B cell (primary cell): ENCODE results near the gene FMNL2. TPM values are rescaled to one million over a fixed set of nuclear protein-coding genes. Genes with fewer than 3 reads are reported as not detected.
A peak's percentile ranks its signal among the peaks of the same experiment; 100 is the strongest.

Experiments used
- ATAC-seq: fragments of 200-7000 bp; cut with Tn5 transposase; one replicate; pipeline ENCODE4 v1.10.0; 2021; ENCODE audit warnings: low read depth, mild to moderate bottlenecking, moderate number of reproducible peaks, moderate library complexity
- CTCF ChIA-PET: fragments of 350-600 bp; sonication (Branson Sonifier 250); formaldehyde crosslinking; loops from one replicate; lab custom pipeline; 2021; ENCODE audit warnings: antibody characterized with exemption, inconsistent platforms; lab: Charles Lee
- POLR2A ChIA-PET: fragments of 350-600 bp; sonication (Branson Sonifier 250); formaldehyde crosslinking; loops from one replicate; lab custom pipeline; 2021; ENCODE audit warnings: antibody characterized with exemption; lab: Charles Lee
- DNase-seq: peaks from one replicate; pipeline ENCODE4 v3.0.0; 2013
- H2AFZ ChIP-seq: 2 replicates; pipeline ENCODE4 v1.6.1; 2012; ENCODE audit warnings: mild to moderate bottlenecking, low read depth, low read length; ENCODE audit not compliant: insufficient read depth, poor library complexity, severe bottlenecking
- H3K27ac ChIP-seq, 2 donors: 1 replicate in 1 of 2; 2 replicates in 1 of 2; pipeline ENCODE4 v1.5.1; 2012 to 2013; ENCODE audit warnings: low read length in 2 of 2, mild to moderate bottlenecking in 2 of 2, moderate library complexity in 1 of 2
- H3K27me3 ChIP-seq, 4 experiments: fragments of 200-600 bp in 1 of 4; sonication (generic) in 1 of 4; replicated peaks in 1 of 4; 1 replicate in 2 of 4; 2 replicates in 2 of 4; pipeline versions ENCODE4 v1.6.1 to v1.7.0; 2013 to 2016; ENCODE audit warnings: low read length in 3 of 4, mild to moderate bottlenecking in 2 of 4, mixed read lengths in 1 of 4, moderate library complexity in 1 of 4; ENCODE audit not compliant: insufficient read depth in 4 of 4, control insufficient read depth in 3 of 4; ENCODE audit errors: control extremely low read depth in 1 of 4
- H3K36me3 ChIP-seq, 2 experiments: replicated peaks in 1 of 2; 1 replicate in 1 of 2; 2 replicates in 1 of 2; pipeline versions ENCODE4 v1.6.1 to v1.7.1; 2013; ENCODE audit warnings: low read length in 1 of 2; ENCODE audit not compliant: insufficient read depth in 2 of 2, control insufficient read depth in 1 of 2; ENCODE audit errors: control extremely low read depth in 1 of 2, extremely low read depth in 1 of 2
- H3K4me1 ChIP-seq, 2 donors: fragments of 200-600 bp in 1 of 2; sonication (generic) in 1 of 2; 1 replicate in 1 of 2; 2 replicates in 1 of 2; pipeline versions ENCODE4 v1.5.1 to v1.6.1; 2013 to 2017; ENCODE audit warnings: low read length in 2 of 2; ENCODE audit not compliant: control insufficient read depth in 2 of 2, insufficient read depth in 2 of 2
- H3K4me2 ChIP-seq: replicated peaks from 2 replicates; pipeline ENCODE3; 2012; ENCODE audit warnings: mild to moderate bottlenecking, low read depth, low read length; ENCODE audit not compliant: poor library complexity, severe bottlenecking
- H3K4me3 ChIP-seq, 5 experiments: fragments of 200-600 bp in 1 of 5; sonication (generic) in 1 of 5; 1 replicate in 3 of 5; 2 replicates in 2 of 5; pipeline versions ENCODE4 v1.5.1 to v1.7.0; 2011 to 2016; ENCODE audit warnings: low read length in 4 of 5, mild to moderate bottlenecking in 4 of 5, low read depth in 2 of 5, control low read depth in 1 of 5, moderate library complexity in 1 of 5; ENCODE audit not compliant: insufficient read depth in 1 of 5; ENCODE audit errors: control extremely low read depth in 1 of 5, extremely low read depth in 1 of 5
- H3K79me2 ChIP-seq: fragments of 200-600 bp; sonication (generic); one replicate; pipeline ENCODE4 v1.6.0; 2016; ENCODE audit warnings: low read length; ENCODE audit not compliant: control insufficient read depth, insufficient read depth
- H3K9ac ChIP-seq: fragments of 200-600 bp; sonication (generic); 2 replicates; pipeline ENCODE4 v1.6.1; 2017; ENCODE audit warnings: mild to moderate bottlenecking, low read length, moderate library complexity
- H3K9me3 ChIP-seq, 3 donors: one replicate each; pipeline versions ENCODE4 v1.6.1 to v1.7.1; 2013; ENCODE audit warnings: low read length in 2 of 3; ENCODE audit not compliant: control insufficient read depth in 2 of 3, insufficient read depth in 1 of 3; ENCODE audit errors: control extremely low read depth in 1 of 3
- H4K20me1 ChIP-seq: 2 replicates; pipeline ENCODE4 v1.6.0; 2012; ENCODE audit warnings: mild to moderate bottlenecking, low read length; ENCODE audit not compliant: insufficient read depth, control insufficient read depth, poor library complexity, severe bottlenecking
- H3K27ac Mint-ChIP-seq: one replicate; pipeline ENCODE4 v1.8.0; 2021; ENCODE audit warnings: mixed read lengths
- H3K27me3 Mint-ChIP-seq: one replicate; pipeline ENCODE4 v1.8.0; 2021; ENCODE audit warnings: mixed read lengths
- H3K4me1 Mint-ChIP-seq: one replicate; pipeline ENCODE4 v1.8.0; 2021; ENCODE audit warnings: mixed read lengths
- H3K4me3 Mint-ChIP-seq: one replicate; pipeline ENCODE4 v1.8.0; 2021; ENCODE audit warnings: mixed read lengths
- H3K9me3 Mint-ChIP-seq: one replicate; pipeline ENCODE4 v1.8.0; 2022; ENCODE audit warnings: mixed read lengths; ENCODE audit not compliant: insufficient read depth
- CTCF ChIP-seq: fragments of 200-600 bp; IDR thresholded peaks from one replicate; pipeline ENCODE4 v1.8.0; 2022; ENCODE audit warnings: antibody characterized with exemption, mild to moderate bottlenecking
- EZH2 ChIP-seq: IDR thresholded peaks from 2 replicates; pipeline ENCODE4 v1.6.1; 2012; ENCODE audit warnings: borderline replicate concordance, low read depth, mild to moderate bottlenecking, moderate library complexity, low read length; ENCODE audit not compliant: insufficient read depth, poor library complexity, severe bottlenecking
- WGBS: methylation state at CpG from one replicate; pipeline ENCODE4 v1.1.5; 2013; ENCODE audit warnings: missing lambda C conversion rate; ENCODE audit not compliant: insufficient coverage; 5-methylcytosine and 5-hydroxymethylcytosine counted together
- intact Hi-C: fragments of 100-400 bp; cut with micrococcal nuclease; formaldehyde crosslinking; loops from one replicate; pipeline ENCODE4 v1.10.0; 2022
- polyA plus RNA-seq: library from polyadenylated mRNA; depleted of rRNA; stranded (reverse); fragments of >200 nt; gene quantifications from 2 replicates; pipeline ENCODE4 v1.2.3, GENCODE V29; 2012
- total RNA-seq, 2 donors: library from RNA; stranded (reverse); fragments of 120-200 nt in 1 of 2; gene quantifications; 1 replicate in 1 of 2; 2 replicates in 1 of 2; pipeline versions ENCODE4 v1.2.3 to v1.2.4, GENCODE V29; 2013 to 2022

FMNL2 gene
- total and polyA plus RNA-seq, 2 donors (not counting 1 experiment from before 2014, with no cell fraction given), result 0.73 to 8.8 TPM

- TF ChIP-seq EZH2 (no peak), CTCF (no peak)
- Histone ChIP-seq H4K20me1 (no peaks in the 10 kb centered on the region), H2AFZ (peak overlapping the region; percentile 16), H3K36me3 (no peaks in the 10 kb centered on the region), H3K27me3 (no peaks in the 10 kb centered on the region), H3K9ac (no peak overlapping the region), H3K9me3 (no peaks in the 10 kb centered on the region), H3K4me1 (peaks cover 9% of the 10 kb centered on the region in 2 donors), H3K27ac (no peak overlapping the region), H3K79me2 (no peaks in the 10 kb centered on the region), H3K4me3 (no peak overlapping the region), H3K4me2 (peak overlapping the region; percentile 16)
- H3K27ac Mint-ChIP-seq, result peak overlapping the region; percentile 62
- no peaks in the 10 kb centered on the region for H3K9me3 Mint-ChIP-seq
- no peaks in the 10 kb centered on the region for H3K27me3 Mint-ChIP-seq
- intact Hi-C loops, result loop anchor here (2.0 kb wide), 1 partner anchor 18 kb away; no protein-coding TSS in a partner anchor
- no CpG with 5 or more reads among the region's 3 CpGs for whole genome bisulfite sequencing
- ChIA-PET POLR2A (no interaction called here), CTCF (interaction anchor here (0.9 to 1.3 kb wide), 2 partner anchors 41 to 54 kb away, joined by 3 to 15 read pairs; no protein-coding TSS in a partner anchor)
- no peak overlapping the region for H3K4me3 Mint-ChIP-seq
- ATAC-seq, result no peak
- H3K4me1 Mint-ChIP-seq, result peaks cover 15% of the 10 kb centered on the region
- DNase-seq, result no peak
Observed at GRCh38 chr2:152594792-152595191, 259.8 kb downstream of the FMNL2 start.

DNA sequence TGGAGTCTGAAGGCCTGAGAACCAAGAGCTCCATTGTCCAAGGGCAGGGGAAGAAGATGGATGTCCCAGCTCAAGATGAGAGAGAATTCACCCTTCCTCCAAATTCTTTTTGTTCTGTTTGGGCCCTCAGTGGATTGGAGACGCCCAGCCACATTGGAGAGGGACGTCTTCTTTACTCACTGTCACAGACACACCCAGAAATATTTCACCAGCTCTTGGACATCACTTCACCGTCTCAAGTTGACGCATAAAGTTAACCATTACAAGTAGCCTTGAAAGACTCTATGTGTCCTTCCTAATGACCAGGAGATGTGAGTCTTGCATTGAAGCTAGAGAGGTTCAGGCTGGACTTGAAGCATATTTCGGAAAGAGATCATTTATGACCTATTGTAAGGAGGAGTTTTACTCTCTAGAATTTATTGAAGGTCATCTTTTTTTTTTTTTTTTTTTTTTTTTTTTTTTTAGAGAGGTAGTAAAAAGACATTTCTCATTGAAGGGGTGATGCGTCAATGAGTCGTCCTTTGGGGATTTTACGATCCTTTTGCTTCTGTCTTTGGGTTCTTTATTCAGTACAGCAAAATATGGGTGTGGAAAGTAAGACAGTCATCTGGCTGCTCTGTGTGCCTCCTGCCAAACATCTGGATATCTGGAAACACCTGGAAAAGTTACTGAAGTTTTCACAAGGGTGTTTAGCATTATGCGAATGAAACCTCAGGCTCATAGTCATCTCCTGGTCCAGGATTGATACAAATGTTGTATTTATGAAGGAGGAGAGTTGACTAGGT is 264.2 kb downstream of the FMNL2 start:
- Histone ChIP-seq H3K27me3 (no peaks in the 10 kb centered on the region), H3K4me1 (peaks cover 5% of the 10 kb centered on the region in 2 donors), H3K4me2 (no peak overlapping the region), H3K27ac (no peak overlapping the region), H3K36me3 (no peaks in the 10 kb centered on the region), H3K4me3 (no peak overlapping the region), H2AFZ (no peak overlapping the region), H3K9me3 (no peaks in the 10 kb centered on the region), H4K20me1 (no peaks in the 10 kb centered on the region), H3K79me2 (no peaks in the 10 kb centered on the region), H3K9ac (no peak overlapping the region)
- ChIA-PET CTCF (interaction anchor here (1.4 kb wide), 1 partner anchor 36 kb away, joined by 4 read pairs; no protein-coding TSS in a partner anchor), POLR2A (no interaction called here)
- intact Hi-C loops, result no loop called here
- Mint-ChIP-seq H3K27me3 (no peaks in the 10 kb centered on the region), H3K9me3 (no peaks in the 10 kb centered on the region), H3K4me1 (peaks cover 7% of the 10 kb centered on the region), H3K27ac (no peak overlapping the region), H3K4me3 (no peak overlapping the region)
- WGBS, result 96% methylated on average over 7 of the region's 9 CpGs
- TF ChIP-seq CTCF, result no peak
- no peak for TF ChIP-seq EZH2
- no peak for ATAC-seq
- no peak for DNase-seq
